Adrenal gland (tissue), 5 donors: ENCODE measurements around the gene LEF1.

Experiments
- POLR2A ChIP-seq, 2 donors: fragments of 450-650 bp; IDR thresholded peaks; one replicate each; pipeline ENCODE4 v1.6.1; 2017; ENCODE audit warnings: antibody characterized with exemption in 2 of 2, mild to moderate bottlenecking in 2 of 2, moderate library complexity in 1 of 2
- TF ChIP-seq, protein P1 (sequence below), 6 experiments: fragments of 450-650 bp in 4 of 6; fragments of 200-600 bp in 2 of 6; sonication (generic) in 1 of 6; IDR thresholded peaks; 1 replicate in 5 of 6; 2 replicates in 1 of 6; pipeline versions ENCODE4 v1.5.1 to v1.8.0; 2016 to 2021; ENCODE audit warnings: antibody characterized with exemption in 6 of 6, mild to moderate bottlenecking in 2 of 6, moderate library complexity in 1 of 6
- donor health status: DM: no; HTN: no; CAD: no.

DNA sequence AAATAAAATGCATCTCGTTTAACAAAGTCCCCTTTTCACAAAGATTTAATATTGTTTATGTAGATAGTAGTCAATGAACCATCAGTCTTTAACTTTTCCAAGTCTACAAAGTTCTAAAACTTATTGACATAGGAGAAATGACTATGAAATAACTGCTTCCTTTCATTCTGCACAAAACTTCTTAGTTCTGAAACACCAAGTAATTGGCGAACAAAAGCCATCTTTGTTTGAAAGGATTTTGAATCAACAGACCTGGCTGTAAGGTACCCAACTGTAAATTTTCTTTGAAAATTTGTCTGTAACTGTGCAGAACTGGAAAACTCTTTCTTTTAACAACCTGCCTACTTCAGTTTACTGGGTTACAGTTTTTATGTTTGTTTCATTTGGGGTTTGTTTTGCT lies 25.9 kb downstream of the LEF1 start:
- no peak for TF ChIP-seq POLR2A (IDR thresholded peaks at IDR 0.05)
- TF ChIP-seq, protein P1, sequence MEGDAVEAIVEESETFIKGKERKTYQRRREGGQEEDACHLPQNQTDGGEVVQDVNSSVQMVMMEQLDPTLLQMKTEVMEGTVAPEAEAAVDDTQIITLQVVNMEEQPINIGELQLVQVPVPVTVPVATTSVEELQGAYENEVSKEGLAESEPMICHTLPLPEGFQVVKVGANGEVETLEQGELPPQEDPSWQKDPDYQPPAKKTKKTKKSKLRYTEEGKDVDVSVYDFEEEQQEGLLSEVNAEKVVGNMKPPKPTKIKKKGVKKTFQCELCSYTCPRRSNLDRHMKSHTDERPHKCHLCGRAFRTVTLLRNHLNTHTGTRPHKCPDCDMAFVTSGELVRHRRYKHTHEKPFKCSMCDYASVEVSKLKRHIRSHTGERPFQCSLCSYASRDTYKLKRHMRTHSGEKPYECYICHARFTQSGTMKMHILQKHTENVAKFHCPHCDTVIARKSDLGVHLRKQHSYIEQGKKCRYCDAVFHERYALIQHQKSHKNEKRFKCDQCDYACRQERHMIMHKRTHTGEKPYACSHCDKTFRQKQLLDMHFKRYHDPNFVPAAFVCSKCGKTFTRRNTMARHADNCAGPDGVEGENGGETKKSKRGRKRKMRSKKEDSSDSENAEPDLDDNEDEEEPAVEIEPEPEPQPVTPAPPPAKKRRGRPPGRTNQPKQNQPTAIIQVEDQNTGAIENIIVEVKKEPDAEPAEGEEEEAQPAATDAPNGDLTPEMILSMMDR (IDR thresholded peaks at IDR 0.05) = no peak
